Adrenal gland (tissue), 5 donors: ENCODE results near the gene NREP.

Experiments used
- POLR2A ChIP-seq, 2 donors: fragments of 450-650 bp; IDR thresholded peaks; one replicate each; pipeline ENCODE4 v1.6.1; 2017; ENCODE audit warnings: antibody characterized with exemption in 2 of 2, mild to moderate bottlenecking in 2 of 2, moderate library complexity in 1 of 2
- TF ChIP-seq, protein P1 (sequence below), 6 experiments: fragments of 450-650 bp in 4 of 6; fragments of 200-600 bp in 2 of 6; sonication (generic) in 1 of 6; IDR thresholded peaks; 1 replicate in 5 of 6; 2 replicates in 1 of 6; pipeline versions ENCODE4 v1.5.1 to v1.8.0; 2016 to 2021; ENCODE audit warnings: antibody characterized with exemption in 6 of 6, mild to moderate bottlenecking in 2 of 6, moderate library complexity in 1 of 6
- donor health status: DM: no; HTN: no; CAD: no.

DNA sequence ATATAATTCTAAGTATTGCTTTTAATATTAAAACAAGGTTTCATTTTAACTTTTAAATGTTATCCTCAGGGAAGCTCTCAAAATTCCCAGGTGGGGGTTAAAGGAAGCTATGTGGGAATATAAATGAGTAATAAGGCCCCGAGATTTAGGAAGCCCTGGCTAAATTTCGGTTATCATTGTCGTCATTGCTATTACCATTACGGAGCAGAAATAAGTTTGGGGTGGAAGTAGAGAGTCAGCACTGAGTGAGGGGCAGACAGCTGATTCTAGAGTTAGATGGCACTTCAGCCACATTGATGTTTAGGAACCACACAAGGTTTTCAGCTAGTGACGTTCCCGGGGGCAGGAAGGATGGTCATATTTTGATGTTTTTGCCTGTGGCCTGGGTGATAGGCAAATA lies 74.9 kb downstream of the NREP start:
- no peak for TF ChIP-seq POLR2A (IDR thresholded peaks at IDR 0.05)
- TF ChIP-seq, protein P1, sequence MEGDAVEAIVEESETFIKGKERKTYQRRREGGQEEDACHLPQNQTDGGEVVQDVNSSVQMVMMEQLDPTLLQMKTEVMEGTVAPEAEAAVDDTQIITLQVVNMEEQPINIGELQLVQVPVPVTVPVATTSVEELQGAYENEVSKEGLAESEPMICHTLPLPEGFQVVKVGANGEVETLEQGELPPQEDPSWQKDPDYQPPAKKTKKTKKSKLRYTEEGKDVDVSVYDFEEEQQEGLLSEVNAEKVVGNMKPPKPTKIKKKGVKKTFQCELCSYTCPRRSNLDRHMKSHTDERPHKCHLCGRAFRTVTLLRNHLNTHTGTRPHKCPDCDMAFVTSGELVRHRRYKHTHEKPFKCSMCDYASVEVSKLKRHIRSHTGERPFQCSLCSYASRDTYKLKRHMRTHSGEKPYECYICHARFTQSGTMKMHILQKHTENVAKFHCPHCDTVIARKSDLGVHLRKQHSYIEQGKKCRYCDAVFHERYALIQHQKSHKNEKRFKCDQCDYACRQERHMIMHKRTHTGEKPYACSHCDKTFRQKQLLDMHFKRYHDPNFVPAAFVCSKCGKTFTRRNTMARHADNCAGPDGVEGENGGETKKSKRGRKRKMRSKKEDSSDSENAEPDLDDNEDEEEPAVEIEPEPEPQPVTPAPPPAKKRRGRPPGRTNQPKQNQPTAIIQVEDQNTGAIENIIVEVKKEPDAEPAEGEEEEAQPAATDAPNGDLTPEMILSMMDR (IDR thresholded peaks at IDR 0.05), result no peak
